ENCODE results near the gene DLK1.

DLK1 gene

DNA sequence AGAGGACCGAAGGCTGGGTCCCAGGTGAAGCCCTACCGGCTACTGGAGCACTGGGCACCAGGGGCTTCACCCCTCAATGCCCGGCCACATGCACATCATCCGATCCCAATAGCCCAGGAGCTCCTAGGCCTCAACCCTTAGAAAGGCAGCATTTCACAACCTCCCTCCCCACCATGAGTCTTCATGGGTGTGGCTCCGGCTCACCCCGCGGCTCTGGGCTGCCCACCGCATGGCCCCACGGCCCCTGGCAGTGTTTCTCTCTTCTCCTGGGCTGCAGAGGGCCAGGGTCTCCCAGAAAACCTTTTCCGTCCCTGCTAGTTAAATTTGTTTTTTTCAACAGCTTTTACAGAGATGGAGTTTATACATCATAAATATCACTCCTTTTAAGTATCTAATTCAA lies 28.6 kb upstream of the DLK1 start:
- Histone ChIP-seq H3K4me1 (ENCODE audit: control extremely low read depth in 1 of 4, control insufficient read depth in 4 of 4, insufficient read depth in 4 of 4, low read length in 3 of 4) (peaks cover 0 to 42% (median 17%) of the 10 kb centered on the region in 4 experiments), H3K9me3 (ENCODE audit: control extremely low read depth in 1 of 5, control insufficient read depth in 4 of 5, insufficient read depth in 2 of 5, low read depth in 1 of 5, low read length in 4 of 5) (no peaks in the 10 kb centered on the region), H3K36me3 (ENCODE audit: control insufficient read depth in 4 of 4, insufficient read depth in 4 of 4, low read length in 3 of 4) (no peaks in the 10 kb centered on the region), H3K4me3 (ENCODE audit: control insufficient read depth in 1 of 7, extremely low read depth in 1 of 7, insufficient read depth in 4 of 7, low read depth in 2 of 7, low read length in 6 of 7) (no peak overlapping the region), H3K27me3 (replicated peaks in 2 of 5; ENCODE audit: control insufficient read depth in 4 of 5, insufficient read depth in 5 of 5, low read length in 4 of 5) (no peaks in the 10 kb centered on the region), H3K27ac (ENCODE audit: insufficient read depth in 1 of 2, low read depth in 1 of 2, low read length in 2 of 2, poor library complexity in 1 of 2, severe bottlenecking in 2 of 2) (peak overlapping the region in 1 of 2 experiments; percentile 43)
- ChIA-PET CTCF (interaction anchor here (3.9 kb wide), 1 partner anchor 13 kb away, joined by 17 read pairs; no protein-coding TSS in a partner anchor), POLR2A (interaction anchor here (0.9 kb wide), 1 partner anchor 20 kb away, joined by 4 read pairs; no protein-coding TSS in a partner anchor)
- DNase-seq = no peak
- 86% methylated on average over 9 of the region's 10 CpGs for WGBS (ENCODE audit: insufficient coverage)

DNA sequence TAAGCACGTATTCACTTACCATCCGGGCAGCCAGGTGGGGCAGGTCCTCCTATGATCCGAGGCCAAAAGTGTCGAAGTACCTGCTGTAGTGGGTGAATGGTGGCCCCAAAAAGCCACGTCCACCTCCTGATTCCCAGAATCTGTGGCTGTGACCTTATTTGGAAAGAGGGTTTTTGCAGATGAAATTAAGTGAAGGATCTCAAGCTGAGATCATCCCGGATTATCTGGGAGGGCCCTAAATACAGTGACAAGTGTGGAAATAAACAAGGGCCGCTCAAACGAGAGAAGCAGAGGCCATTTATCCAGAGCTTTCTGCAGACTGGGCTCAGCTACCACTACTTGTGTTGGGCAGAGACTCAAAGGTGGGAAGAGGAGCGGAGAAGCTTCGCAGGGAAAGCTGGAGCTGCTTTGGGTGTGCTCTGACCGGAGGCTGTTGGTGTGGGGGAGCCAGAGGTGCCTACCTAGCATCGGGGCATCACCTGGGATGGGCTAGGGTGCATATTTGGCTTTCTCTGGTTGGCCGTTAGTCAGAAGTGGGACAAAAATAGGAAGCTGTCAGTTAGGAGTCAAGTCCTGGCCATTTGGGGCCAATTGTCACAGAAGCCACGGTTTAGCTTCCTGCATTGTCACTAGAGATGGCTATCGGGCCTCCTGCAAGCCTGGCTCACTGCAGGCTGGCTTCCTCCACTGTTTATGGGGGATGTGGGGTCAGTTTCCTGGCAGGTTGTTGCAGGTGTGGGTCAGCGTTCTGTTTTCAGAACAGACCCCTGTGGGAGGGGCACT lies 27.8 kb upstream of the DLK1 start:
- 67% methylated on average over 14 of the region's 16 CpGs for WGBS (ENCODE audit: insufficient coverage)
- CTCF ChIA-PET = interaction anchor here (1.9 to 3.9 kb wide), 2 partner anchors 12 to 22 kb away, joined by 7 to 17 read pairs; no protein-coding TSS in a partner anchor

DNA sequence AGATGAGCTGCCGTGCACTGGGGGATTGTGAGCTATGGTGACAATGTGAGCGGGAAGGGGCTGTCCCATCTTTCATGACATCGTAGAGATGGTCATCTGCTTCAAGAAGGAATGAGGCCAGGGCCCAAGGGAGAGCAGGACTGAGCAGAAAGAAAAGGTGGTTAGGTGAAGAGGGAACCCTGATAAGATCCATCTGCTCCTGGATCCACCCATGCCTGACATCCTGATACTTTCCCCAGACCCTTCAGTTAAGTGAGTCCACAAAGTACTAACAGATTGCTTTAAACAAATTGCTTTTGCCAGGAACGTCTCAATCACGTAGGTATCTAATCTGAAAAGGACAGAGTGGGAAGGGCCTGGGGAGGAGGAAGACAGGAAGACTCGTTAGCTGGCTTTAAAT lies 25.4 kb upstream of the DLK1 start:
- Histone ChIP-seq H3K4me1 (ENCODE audit: control extremely low read depth in 1 of 4, control insufficient read depth in 4 of 4, insufficient read depth in 4 of 4, low read length in 3 of 4) (peaks cover 0 to 40% (median 18%) of the 10 kb centered on the region in 4 experiments), H3K36me3 (ENCODE audit: control insufficient read depth in 4 of 4, insufficient read depth in 4 of 4, low read length in 3 of 4) (no peaks in the 10 kb centered on the region), H3K4me3 (ENCODE audit: control insufficient read depth in 1 of 7, extremely low read depth in 1 of 7, insufficient read depth in 4 of 7, low read depth in 2 of 7, low read length in 6 of 7) (no peak overlapping the region), H3K27me3 (replicated peaks in 2 of 5; ENCODE audit: control insufficient read depth in 4 of 5, insufficient read depth in 5 of 5, low read length in 4 of 5) (no peaks in the 10 kb centered on the region), H3K9me3 (ENCODE audit: control extremely low read depth in 1 of 5, control insufficient read depth in 4 of 5, insufficient read depth in 2 of 5, low read depth in 1 of 5, low read length in 4 of 5) (no peaks in the 10 kb centered on the region), H3K27ac (ENCODE audit: insufficient read depth in 1 of 2, low read depth in 1 of 2, low read length in 2 of 2, poor library complexity in 1 of 2, severe bottlenecking in 2 of 2) (no peak overlapping the region)
- POLR2A ChIA-PET = no interaction called here
- WGBS (ENCODE audit: insufficient coverage) = 79% methylated on average over 6 of the region's 6 CpGs
- CTCF ChIA-PET = interaction anchor here (1.1 to 3.9 kb wide), 3 partner anchors 9 to 151 kb away, joined by 3 to 17 read pairs (median 4); no protein-coding TSS in a partner anchor
- DNase-seq = no peak

More for the DNA sequence above, 27.8 kb upstream of the DLK1 start:
- peak overlapping the region in 1 of 2 experiments; percentile 43 for H3K27ac ChIP-seq (ENCODE audit: insufficient read depth in 1 of 2, low read depth in 1 of 2, low read length in 2 of 2, poor library complexity in 1 of 2, severe bottlenecking in 2 of 2)
- no peaks in the 10 kb centered on the region for H3K9me3 ChIP-seq (ENCODE audit: control extremely low read depth in 1 of 5, control insufficient read depth in 4 of 5, insufficient read depth in 2 of 5, low read depth in 1 of 5, low read length in 4 of 5)
- H3K4me3 ChIP-seq (ENCODE audit: control insufficient read depth in 1 of 7, extremely low read depth in 1 of 7, insufficient read depth in 4 of 7, low read depth in 2 of 7, low read length in 6 of 7) = peak overlapping the region in 1 of 7 experiments; percentile 35
- POLR2A ChIA-PET = interaction anchor here (0.9 kb wide), 1 partner anchor 21 kb away, joined by 4 read pairs; no protein-coding TSS in a partner anchor
- no peaks in the 10 kb centered on the region for H3K36me3 ChIP-seq (ENCODE audit: control insufficient read depth in 4 of 4, insufficient read depth in 4 of 4, low read length in 3 of 4)
- peaks cover 0 to 39% (median 17%) of the 10 kb centered on the region in 4 experiments for H3K4me1 ChIP-seq (ENCODE audit: control extremely low read depth in 1 of 4, control insufficient read depth in 4 of 4, insufficient read depth in 4 of 4, low read length in 3 of 4)
- peak in 1 of 3 donors; percentile 52 for DNase-seq
- H3K27me3 ChIP-seq (replicated peaks in 2 of 5; ENCODE audit: control insufficient read depth in 4 of 5, insufficient read depth in 5 of 5, low read length in 4 of 5) = no peaks in the 10 kb centered on the region

DNA sequence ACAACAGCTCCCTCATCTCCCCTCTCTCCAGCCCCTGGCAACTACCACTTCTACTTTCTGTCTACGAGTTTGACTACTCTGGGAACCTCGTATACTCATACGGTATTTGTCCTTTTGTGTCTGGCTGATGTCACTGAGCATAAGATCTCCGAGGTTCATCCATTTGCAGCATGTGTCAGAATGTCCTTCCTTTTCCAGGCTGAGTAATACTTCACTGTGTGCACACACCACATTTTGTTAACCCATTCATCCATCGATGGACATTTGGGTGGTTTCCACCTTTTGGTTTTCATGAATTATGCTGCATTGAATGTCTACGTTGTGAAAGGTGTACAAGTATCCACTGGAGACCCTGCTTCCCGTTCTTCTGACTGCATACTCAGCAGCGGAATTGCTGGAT lies 24.1 kb upstream of the DLK1 start:
- CTCF ChIA-PET = interaction anchor here (1.7 kb wide), 1 partner anchor 10 kb away, joined by 4 read pairs; no protein-coding TSS in a partner anchor
- H3K36me3 ChIP-seq (ENCODE audit: control insufficient read depth in 4 of 4, insufficient read depth in 4 of 4, low read length in 3 of 4) = no peaks in the 10 kb centered on the region
- H3K9me3 ChIP-seq (ENCODE audit: control extremely low read depth in 1 of 5, control insufficient read depth in 4 of 5, insufficient read depth in 2 of 5, low read depth in 1 of 5, low read length in 4 of 5) = no peaks in the 10 kb centered on the region
- no peaks in the 10 kb centered on the region for H3K27me3 ChIP-seq (replicated peaks in 2 of 5; ENCODE audit: control insufficient read depth in 4 of 5, insufficient read depth in 5 of 5, low read length in 4 of 5)
- no peak for DNase-seq
- no peak overlapping the region for H3K4me3 ChIP-seq (ENCODE audit: control insufficient read depth in 1 of 7, extremely low read depth in 1 of 7, insufficient read depth in 4 of 7, low read depth in 2 of 7, low read length in 6 of 7)
- WGBS (ENCODE audit: insufficient coverage) = 92% methylated on average over 8 of the region's 8 CpGs
- peaks cover 0 to 32% (median 22%) of the 10 kb centered on the region in 4 experiments for H3K4me1 ChIP-seq (ENCODE audit: control extremely low read depth in 1 of 4, control insufficient read depth in 4 of 4, insufficient read depth in 4 of 4, low read length in 3 of 4)
- no peak overlapping the region for H3K27ac ChIP-seq (ENCODE audit: insufficient read depth in 1 of 2, low read depth in 1 of 2, low read length in 2 of 2, poor library complexity in 1 of 2, severe bottlenecking in 2 of 2)
- POLR2A ChIA-PET = no interaction called here

DNA sequence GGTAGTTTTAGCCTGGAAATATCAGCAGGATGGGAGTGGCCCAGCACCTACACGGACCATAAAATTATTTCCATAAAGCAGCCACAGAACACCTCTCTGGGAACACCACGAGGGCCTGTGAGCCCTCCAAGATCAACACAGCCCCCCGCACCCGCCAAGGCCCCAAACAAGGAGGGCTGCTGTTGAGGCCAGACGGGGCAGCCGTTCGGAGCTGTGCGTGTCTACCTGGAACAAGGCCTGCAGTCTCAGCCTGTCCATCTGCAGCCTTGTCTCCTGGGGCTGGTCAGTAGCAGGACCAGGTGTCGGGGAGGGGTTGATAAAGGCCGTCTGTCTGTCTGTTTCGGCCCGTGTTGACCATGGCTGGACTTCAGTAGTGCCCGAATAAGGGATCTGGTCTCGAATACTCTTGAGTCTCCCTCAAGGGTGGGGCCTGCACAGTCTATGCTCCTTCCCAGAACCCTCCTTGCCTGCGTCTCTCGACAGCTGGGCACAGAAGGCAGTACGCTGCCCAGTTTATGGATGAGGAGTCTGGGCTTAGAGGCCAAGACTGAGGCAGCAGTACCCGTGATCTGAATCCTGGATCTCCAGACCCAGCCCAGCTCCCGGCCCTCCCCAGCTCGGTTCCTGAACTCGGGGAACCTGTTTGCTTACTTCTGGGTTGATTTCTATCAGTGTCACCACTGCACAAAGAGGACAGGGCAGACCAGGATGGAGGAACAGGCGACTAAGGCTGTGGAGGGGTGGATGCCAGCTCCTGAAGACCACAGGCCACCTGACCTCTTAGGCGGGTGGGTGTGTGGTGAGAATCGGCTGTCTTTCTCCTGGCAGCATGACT lies 23.1 kb upstream of the DLK1 start:
- ChIA-PET POLR2A (no interaction called here), CTCF (interaction anchor here (1.7 kb wide), 1 partner anchor 9 kb away, joined by 4 read pairs; no protein-coding TSS in a partner anchor)
- no peak for DNase-seq
- Histone ChIP-seq H3K9me3 (ENCODE audit: control extremely low read depth in 1 of 5, control insufficient read depth in 4 of 5, insufficient read depth in 2 of 5, low read depth in 1 of 5, low read length in 4 of 5) (no peaks in the 10 kb centered on the region), H3K4me1 (ENCODE audit: control extremely low read depth in 1 of 4, control insufficient read depth in 4 of 4, insufficient read depth in 4 of 4, low read length in 3 of 4) (peaks cover 0 to 24% (median 17%) of the 10 kb centered on the region in 4 experiments), H3K4me3 (ENCODE audit: control insufficient read depth in 1 of 7, extremely low read depth in 1 of 7, insufficient read depth in 4 of 7, low read depth in 2 of 7, low read length in 6 of 7) (no peak overlapping the region), H3K27ac (ENCODE audit: insufficient read depth in 1 of 2, low read depth in 1 of 2, low read length in 2 of 2, poor library complexity in 1 of 2, severe bottlenecking in 2 of 2) (no peak overlapping the region), H3K36me3 (ENCODE audit: control insufficient read depth in 4 of 4, insufficient read depth in 4 of 4, low read length in 3 of 4) (no peaks in the 10 kb centered on the region), H3K27me3 (replicated peaks in 2 of 5; ENCODE audit: control insufficient read depth in 4 of 5, insufficient read depth in 5 of 5, low read length in 4 of 5) (no peaks in the 10 kb centered on the region)
- WGBS (ENCODE audit: insufficient coverage) = 97% methylated on average over 23 of the region's 24 CpGs

DNA sequence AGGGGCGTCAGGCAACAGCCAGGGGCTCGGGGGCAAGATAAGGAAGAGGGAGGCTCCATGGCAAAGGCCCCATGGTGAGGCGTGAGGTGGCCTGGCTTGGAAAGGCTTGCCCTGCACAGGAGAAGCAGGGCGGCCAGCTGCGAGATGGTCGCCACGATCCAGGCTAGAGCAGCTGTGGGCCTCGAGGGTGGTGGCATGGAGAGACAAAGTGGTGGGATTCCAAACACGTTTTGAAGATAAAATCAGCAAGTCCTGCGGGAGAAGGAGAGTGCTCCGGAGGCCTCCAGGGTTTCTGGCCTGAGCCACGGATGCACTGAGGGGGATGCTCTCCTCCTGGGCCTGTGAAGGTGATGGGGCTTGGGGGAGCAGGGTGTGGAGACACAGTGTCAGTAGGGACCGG lies 20.5 kb upstream of the DLK1 start:
- 88% methylated on average over 12 of the region's 13 CpGs for WGBS (ENCODE audit: insufficient coverage)
- H3K27ac ChIP-seq (ENCODE audit: insufficient read depth in 1 of 2, low read depth in 1 of 2, low read length in 2 of 2, poor library complexity in 1 of 2, severe bottlenecking in 2 of 2) = no peak overlapping the region
- no peaks in the 10 kb centered on the region for H3K36me3 ChIP-seq (ENCODE audit: control insufficient read depth in 4 of 4, insufficient read depth in 4 of 4, low read length in 3 of 4)
- ChIA-PET CTCF (interaction anchor here (0.8 to 0.9 kb wide), 2 partner anchors 24 to 106 kb away, joined by 3 read pairs; no protein-coding TSS in a partner anchor), POLR2A (no interaction called here)
- no peaks in the 10 kb centered on the region for H3K27me3 ChIP-seq (replicated peaks in 2 of 5; ENCODE audit: control insufficient read depth in 4 of 5, insufficient read depth in 5 of 5, low read length in 4 of 5)
- no peak overlapping the region for H3K4me3 ChIP-seq (ENCODE audit: control insufficient read depth in 1 of 7, extremely low read depth in 1 of 7, insufficient read depth in 4 of 7, low read depth in 2 of 7, low read length in 6 of 7)
- no peaks in the 10 kb centered on the region for H3K9me3 ChIP-seq (ENCODE audit: control extremely low read depth in 1 of 5, control insufficient read depth in 4 of 5, insufficient read depth in 2 of 5, low read depth in 1 of 5, low read length in 4 of 5)
- peaks cover 2 to 30% (median 18%) of the 10 kb centered on the region in 4 experiments for H3K4me1 ChIP-seq (ENCODE audit: control extremely low read depth in 1 of 4, control insufficient read depth in 4 of 4, insufficient read depth in 4 of 4, low read length in 3 of 4)
- DNase-seq = no peak
